HG03280 (cell line): ENCODE data around the gene SC5D.

Source experiments
- ATAC-seq: cut with Tn5 transposase; IDR thresholded peaks from one replicate; pipeline ENCODE4 v1.9.1; 2021; ENCODE audit warnings: mild to moderate bottlenecking, moderate library complexity; ENCODE audit not compliant: unreplicated experiment

The SC5D gene

DNA sequence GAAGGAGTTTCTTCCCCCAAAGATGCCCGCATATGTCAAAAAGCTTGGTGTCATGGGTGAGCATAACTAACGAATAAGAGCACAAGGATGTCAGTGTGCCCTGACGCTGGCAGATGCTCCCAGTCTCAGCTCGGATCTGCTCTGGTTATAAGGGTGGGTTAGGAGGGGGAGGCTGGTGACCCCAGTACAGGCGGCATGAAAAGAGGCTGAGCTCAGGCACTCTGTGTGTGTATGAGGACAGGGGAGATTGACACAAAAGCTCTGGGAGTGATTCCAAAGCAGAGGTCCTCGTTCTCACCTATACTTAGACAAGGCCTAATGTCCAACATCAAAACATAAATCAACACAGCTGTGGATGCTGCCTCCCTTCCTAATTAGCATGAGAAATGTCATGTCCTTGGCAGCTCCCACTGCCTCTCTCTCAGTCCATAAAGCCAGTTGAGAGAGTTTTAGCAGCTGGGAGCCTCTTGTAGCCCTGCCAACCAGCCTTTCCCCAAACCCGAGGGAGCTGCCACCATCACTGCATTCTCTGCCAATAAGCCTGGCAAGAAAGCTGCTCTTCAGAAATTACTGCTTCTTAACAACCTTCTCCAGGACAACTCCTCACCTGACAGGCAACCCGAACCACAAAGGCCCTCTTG, 59.8 kb downstream of the SC5D start:
- no peak for ATAC-seq

DNA sequence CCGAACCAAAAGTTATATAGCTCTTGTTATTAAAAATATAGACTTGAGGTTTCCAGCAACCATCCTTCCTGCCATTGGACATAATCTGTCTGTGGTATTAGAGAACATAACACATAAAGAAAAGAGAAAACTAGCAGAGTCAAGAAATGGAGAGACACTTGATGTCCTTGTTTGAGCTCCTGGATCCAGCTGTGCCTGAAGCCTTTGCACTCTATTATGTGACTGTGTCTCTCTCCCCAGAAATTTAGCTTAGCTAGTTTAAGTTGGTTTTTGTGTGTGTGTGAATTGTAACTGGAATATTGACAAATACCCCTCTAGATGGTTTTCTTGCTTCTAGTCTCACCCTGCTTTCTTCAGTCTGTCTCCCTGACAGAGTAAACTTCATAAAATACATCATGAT, 61.6 kb downstream of the SC5D start:
- ATAC-seq, result no peak

DNA sequence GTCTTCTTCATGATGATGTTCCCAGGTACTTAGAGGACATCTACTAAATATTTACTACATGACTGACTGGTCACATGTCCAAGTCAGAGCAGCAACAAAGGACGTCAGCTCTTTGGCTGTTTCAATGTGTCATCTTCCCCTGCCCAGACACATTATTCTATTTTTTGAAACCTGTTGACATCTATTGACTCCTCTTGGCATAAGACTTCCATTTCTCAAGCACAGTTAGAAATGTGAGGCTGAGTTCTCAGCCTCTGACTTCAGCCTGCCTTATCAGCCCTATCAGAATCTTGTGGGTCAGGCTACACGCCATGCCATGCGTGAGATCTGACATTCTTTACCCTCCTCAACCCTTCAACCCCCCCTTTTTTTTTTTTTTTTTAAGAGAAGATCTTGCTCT, 63.8 kb downstream of the SC5D start:
- ATAC-seq, result no peak
